ENCODE results near the gene SNX25. TPM values are rescaled to one million over a fixed set of nuclear protein-coding genes. Genes with fewer than 3 reads are reported as not detected.

Gene SNX25
- polyA plus RNA-seq, 1 donor (not counting 4 experiments of a cell fraction or from before 2014, with no cell fraction given) = 5.0 TPM

- Histone ChIP-seq H3K79me2 (ENCODE audit: control insufficient read depth, insufficient read depth, low read length) (no peaks in the 10 kb centered on the region), H3K27ac (ENCODE audit: control insufficient read depth, insufficient read depth, low read length) (no peak overlapping the region), H3K4me1 (ENCODE audit: control insufficient read depth, extremely low read depth, insufficient read depth, low read length) (peaks cover 2% of the 10 kb centered on the region), H3K4me2 (ENCODE audit: control insufficient read depth, extremely low read depth, insufficient read depth, low read depth, low read length) (no peak overlapping the region), H3K36me3 (ENCODE audit: control insufficient read depth in 2 of 2, extremely low read depth in 1 of 2, insufficient read depth in 2 of 2, low read length in 2 of 2) (peaks cover 2 to 8% of the 10 kb centered on the region in 2 experiments), H3K9me3 (ENCODE audit: control insufficient read depth, low read depth, low read length) (no peaks in the 10 kb centered on the region), H3K4me3 (ENCODE audit: control insufficient read depth in 2 of 3, extremely low read depth in 1 of 3, insufficient read depth in 2 of 3, low read depth in 1 of 3, low read length in 3 of 3) (no peak overlapping the region), H3K9ac (ENCODE audit: control insufficient read depth, extremely low read depth, insufficient read depth, low read length) (no peak overlapping the region), H3K27me3 (ENCODE audit: control insufficient read depth, extremely low read depth, insufficient read depth, low read length) (no peaks in the 10 kb centered on the region), H2AFZ (ENCODE audit: control insufficient read depth, low read length) (no peak overlapping the region), H3K9me1 (ENCODE audit: control insufficient read depth, extremely low read depth, insufficient read depth, low read length) (no peaks in the 10 kb centered on the region), H4K20me1 (ENCODE audit: control insufficient read depth, extremely low read depth, insufficient read depth, low read length) (no peaks in the 10 kb centered on the region)
- FAIRE-seq (no peak), DNase-seq (ENCODE audit: low read depth, low spot score) (no peak)
- dilution Hi-C loops (cut with MboI; ENCODE audit: extremely low pct_ligation_motif_present, low sequenced_read_pairs) = no loop called here
- TF ChIP-seq CTCF (optimal IDR thresholded peaks at IDR 0.05 in 1 of 3, IDR thresholded peaks at IDR 0.05 in 1 of 3, conservative IDR thresholded peaks at IDR 0.05 in 1 of 3; ENCODE audit: extremely low read depth in 1 of 3, insufficient read depth in 2 of 3, low read length in 3 of 3) (no peak), EZH2 (IDR thresholded peaks at IDR 0.05; ENCODE audit: low read length) (no peak)
Observed at GRCh38 chr4:185167234-185167633, 42.2 kb upstream of the SNX25 start.

GRCh38 chr4:185171373-185172071 is 37.9 kb upstream of the SNX25 start:
- no peak for DNase-seq (ENCODE audit: low read depth, low spot score)
- Histone ChIP-seq H3K4me3 (ENCODE audit: control insufficient read depth in 2 of 3, extremely low read depth in 1 of 3, insufficient read depth in 2 of 3, low read depth in 1 of 3, low read length in 3 of 3) (no peak overlapping the region), H3K9me3 (ENCODE audit: control insufficient read depth, low read depth, low read length) (no peaks in the 10 kb centered on the region), H4K20me1 (ENCODE audit: control insufficient read depth, extremely low read depth, insufficient read depth, low read length) (no peaks in the 10 kb centered on the region), H3K4me1 (ENCODE audit: control insufficient read depth, extremely low read depth, insufficient read depth, low read length) (peaks cover 3% of the 10 kb centered on the region), H3K27me3 (ENCODE audit: control insufficient read depth, extremely low read depth, insufficient read depth, low read length) (no peaks in the 10 kb centered on the region), H3K9me1 (ENCODE audit: control insufficient read depth, extremely low read depth, insufficient read depth, low read length) (no peaks in the 10 kb centered on the region), H3K36me3 (ENCODE audit: control insufficient read depth in 2 of 2, extremely low read depth in 1 of 2, insufficient read depth in 2 of 2, low read length in 2 of 2) (peaks cover 5 to 7% of the 10 kb centered on the region in 2 experiments), H3K9ac (ENCODE audit: control insufficient read depth, extremely low read depth, insufficient read depth, low read length) (no peak overlapping the region), H2AFZ (ENCODE audit: control insufficient read depth, low read length) (no peak overlapping the region), H3K27ac (ENCODE audit: control insufficient read depth, insufficient read depth, low read length) (no peak overlapping the region), H3K79me2 (ENCODE audit: control insufficient read depth, insufficient read depth, low read length) (no peaks in the 10 kb centered on the region), H3K4me2 (ENCODE audit: control insufficient read depth, extremely low read depth, insufficient read depth, low read depth, low read length) (no peak overlapping the region)
- TF ChIP-seq EZH2 (IDR thresholded peaks at IDR 0.05; ENCODE audit: low read length) = no peak
- TF ChIP-seq CTCF (optimal IDR thresholded peaks at IDR 0.05 in 1 of 3, IDR thresholded peaks at IDR 0.05 in 1 of 3, conservative IDR thresholded peaks at IDR 0.05 in 1 of 3; ENCODE audit: extremely low read depth in 1 of 3, insufficient read depth in 2 of 3, low read length in 3 of 3) = no peak
- dilution Hi-C loops (cut with MboI; ENCODE audit: extremely low pct_ligation_motif_present, low sequenced_read_pairs) = no loop called here
- no peak for FAIRE-seq
